BLaER1 (cell line): ENCODE measurements around the gene SLC25A13.
"Not testable (repeated sequence)": the region's sequence is repeated elsewhere in the genome, so short reads cannot be mapped to it uniquely, and the experiment has no call there.

ENCODE experiments used
- H3K27ac ChIP-seq: shearing (Covaris generic); formaldehyde crosslinking; 2 replicates; pipeline ENCODE4 v1.8.1; 2022
- H3K27me3 ChIP-seq: shearing (Covaris generic); formaldehyde crosslinking; 2 replicates; pipeline ENCODE4 v1.8.1; 2022
- H3K36me3 ChIP-seq: shearing (Covaris generic); formaldehyde crosslinking; 2 replicates; pipeline ENCODE4 v1.8.1; 2022
- H3K4me1 ChIP-seq: shearing (Covaris generic); formaldehyde crosslinking; 2 replicates; pipeline ENCODE4 v1.8.1; 2022
- H3K4me2 ChIP-seq: shearing (Covaris generic); formaldehyde crosslinking; 2 replicates; pipeline ENCODE4 v1.8.1; 2022
- H3K4me3 ChIP-seq: shearing (Covaris generic); formaldehyde crosslinking; 2 replicates; pipeline ENCODE4 v1.8.1; 2022
- H3K9ac ChIP-seq: shearing (Covaris generic); formaldehyde crosslinking; 2 replicates; pipeline ENCODE4 v1.8.1; 2022
- H3K9me3 ChIP-seq: shearing (Covaris generic); formaldehyde crosslinking; 2 replicates; pipeline ENCODE4 v1.8.1; 2022
- H4K20me1 ChIP-seq: shearing (Covaris generic); formaldehyde crosslinking; 2 replicates; pipeline ENCODE4 v1.8.1; 2022
- Cebpa-rat ChIP-seq: shearing (Covaris generic); IDR thresholded peaks from 2 replicates; pipeline ENCODE4 v1.8.1; 2022

SLC25A13 gene, protein sequence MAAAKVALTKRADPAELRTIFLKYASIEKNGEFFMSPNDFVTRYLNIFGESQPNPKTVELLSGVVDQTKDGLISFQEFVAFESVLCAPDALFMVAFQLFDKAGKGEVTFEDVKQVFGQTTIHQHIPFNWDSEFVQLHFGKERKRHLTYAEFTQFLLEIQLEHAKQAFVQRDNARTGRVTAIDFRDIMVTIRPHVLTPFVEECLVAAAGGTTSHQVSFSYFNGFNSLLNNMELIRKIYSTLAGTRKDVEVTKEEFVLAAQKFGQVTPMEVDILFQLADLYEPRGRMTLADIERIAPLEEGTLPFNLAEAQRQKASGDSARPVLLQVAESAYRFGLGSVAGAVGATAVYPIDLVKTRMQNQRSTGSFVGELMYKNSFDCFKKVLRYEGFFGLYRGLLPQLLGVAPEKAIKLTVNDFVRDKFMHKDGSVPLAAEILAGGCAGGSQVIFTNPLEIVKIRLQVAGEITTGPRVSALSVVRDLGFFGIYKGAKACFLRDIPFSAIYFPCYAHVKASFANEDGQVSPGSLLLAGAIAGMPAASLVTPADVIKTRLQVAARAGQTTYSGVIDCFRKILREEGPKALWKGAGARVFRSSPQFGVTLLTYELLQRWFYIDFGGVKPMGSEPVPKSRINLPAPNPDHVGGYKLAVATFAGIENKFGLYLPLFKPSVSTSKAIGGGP

DNA sequence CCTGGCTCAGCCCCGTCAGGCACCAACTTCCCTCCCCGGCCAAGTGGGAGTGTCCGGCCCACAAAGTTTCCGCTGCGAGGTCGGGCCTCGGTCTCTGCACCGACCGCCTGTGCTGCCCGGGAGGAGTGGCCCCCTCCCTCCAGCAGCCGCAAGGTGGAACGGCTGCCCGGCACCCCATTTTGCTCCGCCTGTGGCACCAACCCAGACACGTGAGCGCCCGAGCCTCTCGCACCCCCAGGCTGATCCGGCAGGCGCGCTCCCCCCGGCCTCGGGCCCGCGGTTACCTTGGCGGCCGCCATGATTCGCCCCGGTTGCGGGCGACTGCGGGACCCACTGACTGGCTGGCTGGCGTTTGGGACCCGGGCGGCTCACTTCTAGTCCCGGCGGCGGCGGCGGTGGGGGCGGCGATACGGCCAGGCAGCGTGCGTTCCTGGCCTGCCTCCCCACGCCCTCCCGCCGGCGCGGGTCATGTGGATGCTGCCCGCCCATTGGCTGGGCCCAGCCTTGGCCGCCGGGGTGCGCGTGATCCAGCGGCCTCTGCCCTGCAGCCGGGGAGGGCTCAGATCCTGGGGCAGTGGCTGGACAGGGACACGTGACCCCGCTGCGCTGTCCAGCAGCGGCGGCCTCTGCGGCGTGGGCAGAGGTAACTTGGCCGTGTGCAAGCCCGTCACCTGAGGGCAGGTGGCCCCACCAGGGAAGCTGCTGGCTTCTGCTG, at the start of gene SLC25A13:
SLC25A13 (minus strand) TSS at position 441 of the 715 bp plus-strand sequence; CDS start at position 299, 142 bp downstream.
- peak within 1 kb of the TSS; percentile 91 for H3K4me3 ChIP-seq
- H4K20me1 ChIP-seq: peaks cover 22% of the 10 kb centered on the region
- H3K27ac ChIP-seq: peak within 1 kb of the TSS; percentile 92
- peak within 1 kb of the TSS; percentile 91 for H3K9ac ChIP-seq
- no peaks in the 10 kb centered on the region for H3K36me3 ChIP-seq
- no peak for TF ChIP-seq Cebpa-rat
- no peaks in the 10 kb centered on the region for H3K9me3 ChIP-seq
- H3K27me3 ChIP-seq: no peaks in the 10 kb centered on the region
- peak within 1 kb of the TSS; percentile 89 for H3K4me2 ChIP-seq
- peaks cover 20% of the 10 kb centered on the region for H3K4me1 ChIP-seq

DNA sequence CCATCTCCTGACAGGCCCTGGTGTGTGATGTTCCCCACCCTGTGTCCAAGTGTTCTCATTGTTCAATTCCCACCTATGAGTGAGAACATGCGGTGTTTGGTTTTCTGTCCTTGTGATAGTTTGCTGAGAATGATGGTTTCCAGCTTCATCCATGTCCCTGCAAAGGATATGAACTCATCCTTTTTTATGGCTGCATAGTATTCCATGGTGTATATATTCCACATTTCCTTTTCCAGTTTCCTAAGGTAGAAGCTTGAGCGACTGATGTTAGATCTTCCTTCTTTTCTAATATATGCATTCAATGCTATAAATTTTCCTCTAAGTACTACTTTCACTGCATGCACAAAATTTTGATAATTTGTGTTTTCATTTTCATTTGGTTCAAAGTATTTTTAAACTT, 44.0 kb upstream of the SLC25A13 start:
- not testable (repeated sequence) for H3K27ac ChIP-seq, H3K4me2 ChIP-seq, H3K27me3 ChIP-seq, H3K36me3 ChIP-seq, H3K4me3 ChIP-seq, H3K4me1 ChIP-seq, H3K9ac ChIP-seq, H3K9me3 ChIP-seq, H4K20me1 ChIP-seq

DNA sequence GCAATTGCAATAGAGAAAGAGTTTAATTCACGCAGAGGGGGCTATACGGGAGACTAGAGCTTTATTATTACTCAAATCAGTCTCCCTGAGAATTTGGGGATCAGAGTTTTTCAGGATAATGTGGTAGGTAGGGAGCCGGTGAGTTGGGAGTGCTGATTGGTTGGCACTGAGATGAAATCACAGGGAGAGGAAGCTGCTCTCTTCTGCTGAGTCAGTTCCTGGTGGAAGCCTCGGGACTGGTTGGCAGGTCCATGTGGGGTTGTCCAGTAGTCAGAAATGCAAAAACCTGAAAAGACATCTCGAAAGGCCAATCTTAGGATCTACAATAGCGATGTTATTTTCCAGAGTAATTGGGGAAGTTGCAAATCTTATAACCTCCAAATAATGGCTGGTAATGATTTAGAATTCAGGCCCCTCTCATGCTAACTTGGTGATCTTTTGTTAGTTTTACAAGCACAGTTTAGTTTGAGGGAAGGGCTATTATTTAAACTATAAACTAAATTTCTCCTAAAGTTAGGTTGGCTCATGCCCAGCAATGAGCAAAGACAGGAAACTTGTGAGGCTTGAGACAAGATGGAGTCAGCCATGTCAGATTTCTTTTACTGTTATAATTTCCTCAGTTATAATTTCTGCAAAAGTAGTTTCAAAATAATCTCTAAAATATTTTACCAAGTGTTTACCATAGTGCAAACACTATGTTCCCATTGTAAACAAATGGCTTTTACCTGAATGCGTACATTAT, 39.4 kb upstream of the SLC25A13 start:
- H3K9me3 ChIP-seq: no peaks in the 10 kb centered on the region; the same call in 1 of the 2 replicates
- H4K20me1 ChIP-seq: no peaks in the 10 kb centered on the region
- H3K4me1 ChIP-seq: no peaks in the 10 kb centered on the region
- H3K9ac ChIP-seq: no peak overlapping the region
- H3K4me3 ChIP-seq: no peak overlapping the region
- H3K36me3 ChIP-seq: no peaks in the 10 kb centered on the region
- TF ChIP-seq Cebpa-rat: no peak
- no peaks in the 10 kb centered on the region for H3K27me3 ChIP-seq
- no peak overlapping the region for H3K27ac ChIP-seq
- no peak overlapping the region for H3K4me2 ChIP-seq

DNA sequence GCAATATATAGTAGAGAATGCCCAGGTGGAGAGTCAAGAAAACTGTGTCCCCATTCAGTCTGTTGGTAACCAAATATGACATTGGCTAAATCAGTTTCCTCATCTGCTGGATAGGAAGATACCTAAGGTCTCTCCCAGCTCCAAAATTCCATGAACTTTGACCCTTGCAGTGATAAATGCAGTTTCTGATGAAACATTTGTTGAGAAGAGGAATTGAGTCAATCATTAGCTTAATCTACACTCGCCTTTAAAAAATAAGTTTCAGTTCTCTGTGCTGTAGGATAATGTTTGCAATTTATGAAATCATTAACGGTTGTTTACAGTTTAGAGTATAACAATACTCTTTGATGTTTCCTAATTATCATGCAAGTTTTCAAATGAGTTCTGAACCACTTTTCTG, 38.0 kb upstream of the SLC25A13 start:
- no peak for TF ChIP-seq Cebpa-rat
- Histone ChIP-seq H3K4me1 (no peaks in the 10 kb centered on the region), H3K9me3 (no peaks in the 10 kb centered on the region; the same call in 1 of the 2 replicates), H3K4me3 (no peak overlapping the region), H3K4me2 (no peak overlapping the region), H3K9ac (no peak overlapping the region), H3K36me3 (no peaks in the 10 kb centered on the region), H3K27me3 (no peaks in the 10 kb centered on the region), H4K20me1 (no peaks in the 10 kb centered on the region), H3K27ac (no peak overlapping the region)

DNA sequence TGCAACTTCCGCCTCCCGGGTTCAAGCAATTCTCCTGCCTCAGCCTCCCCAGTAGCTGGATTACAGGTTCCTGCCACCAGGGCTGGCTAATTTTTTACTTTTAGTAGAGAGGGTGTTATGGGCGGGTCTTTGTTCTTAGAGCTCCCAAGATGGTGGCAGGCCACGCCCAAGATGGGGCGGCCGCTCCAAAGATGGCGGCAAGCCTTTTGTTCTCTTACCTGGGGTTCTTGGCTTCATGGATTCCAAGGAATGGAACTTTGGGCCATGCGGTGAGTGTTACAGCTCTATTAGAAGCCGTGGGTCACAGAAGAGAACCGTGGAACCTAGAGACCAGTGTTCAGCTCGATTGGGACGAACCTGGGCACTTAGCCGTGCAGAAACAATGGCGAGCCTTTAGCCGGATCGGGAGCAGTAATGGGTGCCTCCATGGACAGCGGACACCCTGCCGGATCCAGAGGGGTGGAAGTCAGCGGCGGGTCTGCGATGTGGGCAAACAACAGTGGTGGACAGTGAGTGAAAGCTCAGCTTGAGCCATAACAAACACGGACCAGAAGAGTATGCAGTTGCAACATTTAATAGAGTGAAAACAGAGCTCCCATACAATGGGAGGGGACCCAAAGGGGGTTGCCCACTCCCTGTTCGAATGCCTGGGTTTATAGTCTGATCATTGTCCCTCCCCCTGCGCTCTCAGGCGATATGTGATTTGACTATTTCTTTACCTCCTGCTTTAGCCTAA, 36.5 kb upstream of the SLC25A13 start:
- H3K27ac ChIP-seq, H3K4me1 ChIP-seq, H4K20me1 ChIP-seq, H3K36me3 ChIP-seq, H3K4me3 ChIP-seq, H3K4me2 ChIP-seq, H3K9me3 ChIP-seq, H3K9ac ChIP-seq, H3K27me3 ChIP-seq: not testable (repeated sequence)

DNA sequence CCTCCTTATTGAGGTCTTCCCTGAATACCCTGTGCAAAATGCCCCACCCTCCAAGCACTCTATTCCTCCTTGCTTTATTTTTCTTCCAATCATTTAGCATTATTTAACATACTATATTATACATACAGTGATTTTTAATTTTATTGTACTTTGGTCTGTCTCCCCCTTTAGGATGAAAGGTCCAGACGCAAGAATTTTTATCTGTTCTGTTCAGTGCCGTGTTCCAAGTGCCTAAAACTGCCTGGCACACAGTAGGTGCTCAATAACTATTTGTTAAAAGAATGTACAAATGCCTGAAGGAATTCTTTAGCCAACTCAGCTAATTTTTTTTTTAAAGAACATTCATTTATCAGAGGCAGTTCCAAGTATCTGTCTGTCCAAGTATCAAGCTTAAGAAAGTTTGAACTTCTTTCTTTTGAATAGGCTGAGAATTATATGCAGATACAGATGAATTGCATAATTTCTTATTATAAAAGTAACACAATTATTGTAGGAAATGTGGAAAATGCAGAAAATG, 34.1 kb upstream of the SLC25A13 start:
- Histone ChIP-seq H3K36me3 (no peaks in the 10 kb centered on the region), H3K4me1 (no peaks in the 10 kb centered on the region), H3K9ac (no peak overlapping the region), H3K27me3 (no peaks in the 10 kb centered on the region), H4K20me1 (no peaks in the 10 kb centered on the region), H3K4me3 (no peak overlapping the region), H3K4me2 (no peak overlapping the region), H3K9me3 (no peaks in the 10 kb centered on the region; the same call in 1 of the 2 replicates), H3K27ac (no peak overlapping the region)
- no peak for TF ChIP-seq Cebpa-rat

DNA sequence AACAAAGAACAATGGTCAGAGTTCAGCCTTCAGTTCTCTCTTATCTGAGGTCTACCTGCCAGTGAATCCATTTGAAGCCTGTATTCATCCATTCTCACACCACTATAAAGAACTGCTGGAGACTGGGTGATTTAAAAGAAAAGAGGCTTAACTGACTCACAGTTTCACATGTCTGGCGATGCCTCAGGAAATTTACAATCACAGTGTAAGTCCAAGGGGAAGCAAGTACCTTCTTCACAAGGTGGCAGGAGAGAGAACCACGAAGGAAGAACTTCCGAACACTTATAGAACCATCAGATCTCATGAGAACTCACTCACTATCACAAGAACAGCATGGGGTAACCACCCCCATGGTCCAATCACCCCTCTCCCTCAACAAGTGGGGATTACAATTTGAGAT, 33.0 kb upstream of the SLC25A13 start:
- no peak overlapping the region for H3K27ac ChIP-seq
- H3K9ac ChIP-seq: no peak overlapping the region
- H3K4me2 ChIP-seq: no peak overlapping the region
- no peak for TF ChIP-seq Cebpa-rat
- H3K36me3 ChIP-seq: no peaks in the 10 kb centered on the region
- H3K4me1 ChIP-seq: no peaks in the 10 kb centered on the region
- no peaks in the 10 kb centered on the region; the same call in 1 of the 2 replicates for H3K9me3 ChIP-seq
- H3K4me3 ChIP-seq: no peak overlapping the region
- no peaks in the 10 kb centered on the region for H4K20me1 ChIP-seq
- H3K27me3 ChIP-seq: no peaks in the 10 kb centered on the region

DNA sequence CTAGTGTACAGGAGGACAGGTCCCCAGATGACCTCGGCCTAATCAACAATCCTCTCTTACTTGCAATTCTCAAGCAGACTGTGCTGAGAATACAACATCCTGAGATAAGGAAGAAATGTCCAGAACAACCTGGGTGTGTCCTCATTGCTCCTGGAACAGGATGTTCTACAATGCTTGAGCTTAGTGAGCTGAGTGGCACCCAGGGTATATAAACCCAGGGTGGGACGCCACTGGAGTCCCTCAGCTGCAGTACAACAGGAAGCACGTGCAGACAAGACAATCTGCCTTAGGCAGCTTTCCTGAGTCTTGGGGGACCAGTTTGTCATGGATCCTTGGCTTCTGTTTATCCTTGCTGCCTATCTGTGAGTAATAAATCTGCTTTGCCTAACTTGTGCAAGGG, 27.7 kb upstream of the SLC25A13 start:
- H3K9ac ChIP-seq: no peak overlapping the region
- H3K4me1 ChIP-seq: no peaks in the 10 kb centered on the region
- H3K27ac ChIP-seq: no peak overlapping the region
- H3K27me3 ChIP-seq: no peaks in the 10 kb centered on the region
- no peaks in the 10 kb centered on the region for H4K20me1 ChIP-seq
- no peak overlapping the region for H3K4me2 ChIP-seq
- H3K36me3 ChIP-seq: no peaks in the 10 kb centered on the region
- no peak for TF ChIP-seq Cebpa-rat
- H3K4me3 ChIP-seq: no peak overlapping the region
- no peaks in the 10 kb centered on the region for H3K9me3 ChIP-seq

DNA sequence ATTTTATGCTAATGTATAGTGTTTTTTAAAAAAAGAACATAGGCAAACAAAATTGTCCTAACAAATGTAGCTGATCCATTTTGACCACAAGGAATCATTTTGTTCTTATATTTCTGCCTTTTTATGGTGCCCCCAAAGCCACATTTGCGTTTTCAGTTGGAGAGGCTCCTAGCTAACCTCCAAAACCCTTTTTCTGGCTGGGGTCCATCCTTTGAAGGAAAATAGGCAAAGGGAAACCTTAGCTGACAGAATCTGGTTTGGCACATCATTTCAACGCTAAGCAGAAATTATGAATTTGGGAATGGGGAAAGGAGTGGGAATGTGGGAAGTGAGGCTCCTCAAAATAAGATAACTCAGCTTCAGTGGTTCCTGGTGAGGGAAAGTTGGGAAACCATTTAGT, 25.6 kb upstream of the SLC25A13 start:
- H3K9ac ChIP-seq: no peak overlapping the region
- H3K4me2 ChIP-seq: no peak overlapping the region
- H3K36me3 ChIP-seq: no peaks in the 10 kb centered on the region
- H4K20me1 ChIP-seq: no peaks in the 10 kb centered on the region
- H3K27ac ChIP-seq: no peak overlapping the region
- no peak for TF ChIP-seq Cebpa-rat
- H3K4me1 ChIP-seq: no peaks in the 10 kb centered on the region
- no peak overlapping the region for H3K4me3 ChIP-seq
- no peaks in the 10 kb centered on the region for H3K9me3 ChIP-seq
- no peaks in the 10 kb centered on the region for H3K27me3 ChIP-seq
